ENCODE results near the gene ARHGAP24. TPM values are rescaled to one million over a fixed set of nuclear protein-coding genes. Genes with fewer than 3 reads are reported as not detected.

The ARHGAP24 gene
- total RNA-seq, 2 donors from 2014 or later: 26.9 to 47.2 TPM

GRCh38 chr4:85675076-85676049 is 200.4 kb downstream of the ARHGAP24 start:
- intact Hi-C loops (cut with DNase I): no loop called here

DNA sequence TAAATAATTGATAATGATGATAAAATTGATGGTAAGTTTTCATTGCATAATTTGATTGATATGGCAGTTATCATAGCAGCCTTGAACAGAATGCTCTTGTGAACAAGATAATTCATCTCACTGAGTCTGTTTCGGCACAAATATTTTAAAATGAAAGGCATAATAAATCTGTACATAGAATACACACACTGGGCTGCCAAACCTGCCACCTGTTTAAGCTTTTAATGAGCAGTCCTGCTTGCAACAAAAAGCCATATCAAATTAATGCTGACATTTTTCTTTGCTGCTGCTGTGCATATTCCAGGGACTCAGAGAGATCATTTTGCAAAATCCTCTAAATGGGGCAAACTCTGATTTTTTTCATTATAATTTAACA is 201.1 kb downstream of the ARHGAP24 start:
- intact Hi-C loops (cut with DNase I): no loop called here
- no peak for DNase-seq (ENCODE audit: low spot score)

More at GRCh38 chr4:85675076-85676049, 200.4 kb downstream of the ARHGAP24 start:
- DNase-seq (ENCODE audit: low spot score): no peak

DNA sequence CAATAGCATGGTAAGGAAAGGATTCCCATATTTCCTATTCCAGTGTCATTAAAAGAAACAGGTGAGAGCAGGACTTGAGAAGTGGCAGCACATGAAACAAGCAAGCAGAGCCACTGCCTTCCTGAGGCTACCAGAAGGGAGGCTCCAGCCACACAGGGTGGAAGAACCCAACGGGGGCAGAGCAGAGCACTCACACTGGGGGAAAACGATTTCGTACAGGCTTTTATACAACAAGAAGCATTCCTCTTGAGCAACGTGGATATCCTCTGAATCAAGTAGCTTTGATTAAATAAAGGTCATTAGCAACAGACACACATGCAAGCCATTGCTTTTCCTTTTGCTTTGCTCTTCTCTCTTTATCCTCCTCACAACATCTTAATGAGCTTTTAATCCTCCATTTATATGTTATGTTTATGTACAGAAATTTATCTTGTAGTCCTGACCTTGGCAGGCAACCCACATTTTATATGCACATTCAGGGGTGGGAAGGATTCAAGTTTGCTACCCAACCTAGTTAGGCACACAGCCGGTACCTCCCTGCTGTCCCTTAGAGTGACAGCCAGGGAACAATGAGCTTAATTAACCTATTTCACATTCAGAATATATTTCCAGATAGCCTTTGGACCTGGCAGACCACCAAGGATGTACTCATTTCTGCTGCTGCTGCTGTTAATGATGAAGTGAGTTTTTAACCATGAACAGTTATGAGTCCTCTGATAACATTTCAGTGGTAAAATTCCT is 202.1 kb downstream of the ARHGAP24 start:
- DNase-seq (ENCODE audit: low spot score): no peak
- intact Hi-C loops (cut with DNase I): no loop called here

DNA sequence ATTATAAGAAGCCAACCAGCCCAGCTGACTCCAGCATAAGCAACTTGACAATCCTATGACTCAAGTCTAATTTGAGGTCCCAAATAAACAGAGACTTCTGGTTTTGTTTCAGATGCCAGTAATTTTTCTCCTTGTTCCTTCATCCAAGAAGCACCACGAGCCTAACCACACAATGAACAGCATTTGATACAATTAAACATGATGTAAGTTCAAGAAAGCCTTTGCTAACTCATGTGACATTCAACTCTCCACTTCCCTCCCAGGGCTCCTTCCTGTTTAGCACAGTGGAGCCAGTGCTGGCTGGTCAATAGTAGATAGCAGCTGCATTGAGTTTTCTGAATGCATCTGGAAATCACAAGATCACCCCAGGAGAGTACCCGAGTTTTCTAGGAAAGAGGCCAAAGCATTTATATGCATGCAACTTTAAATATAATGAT is 206.3 kb downstream of the ARHGAP24 start:
- intact Hi-C loops (cut with DNase I): no loop called here
- no peak for DNase-seq (ENCODE audit: low spot score)

- DNase-seq (ENCODE audit: low spot score): no peak
- intact Hi-C loops (cut with DNase I): no loop called here
Measured at GRCh38 chr4:85681921-85682320, 207.0 kb downstream of the ARHGAP24 start.

DNA sequence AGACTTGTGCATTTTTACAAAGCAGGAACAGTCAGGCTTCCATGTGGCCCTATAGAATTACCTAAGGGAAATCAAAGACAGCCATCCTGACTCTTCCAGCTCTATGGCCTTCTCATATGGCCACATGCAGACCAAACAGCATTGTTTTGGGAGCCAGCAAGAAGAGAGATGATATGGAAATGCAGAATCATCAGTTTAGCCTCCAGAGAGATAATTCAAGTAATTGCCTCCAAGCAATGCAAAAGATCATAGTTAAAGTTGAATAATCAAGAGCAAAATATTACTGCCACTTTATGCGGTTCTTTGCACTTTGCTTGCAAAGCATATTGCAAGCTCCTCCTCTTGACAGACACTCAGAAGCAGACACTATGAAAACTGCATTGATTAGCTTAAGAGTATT is 207.4 kb downstream of the ARHGAP24 start:
- no peak for DNase-seq (ENCODE audit: low spot score)
- intact Hi-C loops (cut with DNase I): no loop called here

DNA sequence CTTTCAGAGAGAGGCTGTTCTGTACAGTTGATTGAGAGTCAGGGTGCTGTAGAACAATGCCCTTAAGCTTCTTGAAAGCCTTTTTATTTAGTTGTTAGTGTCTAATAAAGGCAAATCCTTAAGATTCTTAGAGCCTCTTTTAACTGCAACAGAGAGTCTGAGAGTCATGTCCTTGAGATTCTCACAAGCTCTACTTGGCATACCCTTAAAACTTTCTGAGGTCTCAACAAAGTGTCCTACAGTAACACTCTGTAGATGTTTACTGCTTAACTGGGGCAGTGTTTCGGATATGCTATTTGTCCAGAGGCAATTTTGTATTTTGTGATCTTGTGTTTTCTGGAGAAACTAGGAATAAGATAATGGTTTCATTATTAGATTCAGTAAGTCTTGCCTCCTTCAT is 209.7 kb downstream of the ARHGAP24 start:
- intact Hi-C loops (cut with DNase I): no loop called here
- DNase-seq (ENCODE audit: low spot score): no peak

DNA sequence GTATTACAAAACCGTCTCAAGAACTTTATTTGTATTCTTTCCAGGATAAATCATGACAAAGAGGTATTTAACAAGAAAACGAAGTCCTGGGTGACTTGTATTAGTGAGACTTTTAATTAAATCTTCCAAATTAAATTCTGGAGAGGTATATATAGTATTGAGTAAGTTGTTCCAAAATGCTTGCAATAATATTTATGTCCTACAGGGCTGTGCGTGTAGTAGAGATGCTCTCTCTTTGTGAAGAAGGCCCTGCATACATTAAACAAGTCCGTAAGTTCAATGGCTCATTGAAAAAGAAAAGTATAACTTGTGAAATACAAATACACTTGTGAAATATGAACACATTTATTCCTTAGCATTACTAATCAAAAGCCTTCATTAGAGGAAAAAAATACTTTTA is 211.4 kb downstream of the ARHGAP24 start:
- intact Hi-C loops (cut with DNase I): no loop called here

DNA sequence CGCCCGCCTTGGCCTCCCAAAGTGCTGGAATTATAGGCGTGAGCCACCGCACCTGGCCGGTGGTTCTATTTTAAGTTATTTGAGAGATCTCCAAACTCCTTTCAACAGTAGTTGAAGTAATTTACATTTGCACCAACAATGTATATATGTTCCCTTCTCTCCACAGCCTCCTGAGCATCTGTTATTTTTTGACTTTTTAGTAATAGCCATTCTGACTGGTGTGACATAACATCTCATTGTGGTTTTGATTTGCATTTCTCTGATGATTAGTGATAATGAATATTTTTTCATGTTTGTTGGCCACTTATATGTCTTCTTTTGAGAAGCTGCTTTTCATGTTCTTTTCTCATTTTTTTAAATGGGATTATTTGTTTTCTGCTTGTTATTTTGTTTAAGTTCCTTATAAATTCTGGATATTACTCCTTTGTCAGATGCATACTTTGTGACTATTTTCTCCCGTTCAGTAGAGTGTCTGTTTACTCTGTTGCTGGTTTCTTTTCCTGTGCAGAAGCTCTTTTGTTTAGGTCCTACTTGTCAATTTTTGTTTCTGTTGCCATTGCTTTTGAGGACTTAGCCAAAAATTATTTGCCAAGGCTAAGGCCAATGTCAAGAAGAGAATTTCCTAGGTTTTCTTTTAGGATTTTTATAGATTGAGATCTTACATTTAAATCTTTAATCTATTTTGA is 213.2 kb downstream of the ARHGAP24 start:
- intact Hi-C loops (cut with DNase I): no loop called here
- no peak for DNase-seq (ENCODE audit: low spot score)

More for the DNA sequence above, 211.4 kb downstream of the ARHGAP24 start:
- no peak for DNase-seq (ENCODE audit: low spot score)

- intact Hi-C loops (cut with DNase I): no loop called here
- DNase-seq (ENCODE audit: low spot score): no peak
Measured at GRCh38 chr4:85696661-85697060, 221.7 kb downstream of the ARHGAP24 start.

- DNase-seq (ENCODE audit: low spot score): no peak
- intact Hi-C loops (cut with DNase I): no loop called here
Measured at GRCh38 chr4:85697854-85698253, 222.9 kb downstream of the ARHGAP24 start.

GRCh38 chr4:85700362-85700761 is 225.4 kb downstream of the ARHGAP24 start:
- no peak for DNase-seq (ENCODE audit: low spot score)
- intact Hi-C loops (cut with DNase I): no loop called here

GRCh38 chr4:85701861-85702321 is 226.9 kb downstream of the ARHGAP24 start:
- DNase-seq (ENCODE audit: low spot score): no peak
- intact Hi-C loops (cut with DNase I): no loop called here

GRCh38 chr4:85703096-85703495 is 228.1 kb downstream of the ARHGAP24 start:
- no peak for DNase-seq (ENCODE audit: low spot score)
- intact Hi-C loops (cut with DNase I): no loop called here

- intact Hi-C loops (cut with DNase I): no loop called here
- no peak for DNase-seq (ENCODE audit: low spot score)
Measured at GRCh38 chr4:85707611-85708010, 232.7 kb downstream of the ARHGAP24 start.

DNA sequence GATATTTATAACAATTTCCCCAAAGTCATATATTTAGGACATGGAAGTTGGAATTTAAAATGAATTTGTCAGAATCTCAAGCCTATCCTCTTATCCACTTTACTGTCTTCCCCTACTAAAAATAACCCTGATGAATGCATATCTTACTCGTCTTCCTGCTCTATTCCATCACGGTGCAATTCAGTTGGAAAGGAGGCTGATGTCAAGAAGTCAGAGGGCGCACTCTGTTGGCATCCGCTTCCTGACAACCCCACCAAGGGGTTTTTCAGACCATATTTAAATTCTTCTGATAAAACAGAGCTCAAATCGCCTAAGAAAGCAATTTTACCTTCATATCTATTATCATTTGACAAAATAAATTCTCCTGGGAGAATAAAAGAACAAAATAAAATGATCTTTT is 233.5 kb downstream of the ARHGAP24 start:
- no peak for DNase-seq (ENCODE audit: low spot score)
- intact Hi-C loops (cut with DNase I): no loop called here

DNA sequence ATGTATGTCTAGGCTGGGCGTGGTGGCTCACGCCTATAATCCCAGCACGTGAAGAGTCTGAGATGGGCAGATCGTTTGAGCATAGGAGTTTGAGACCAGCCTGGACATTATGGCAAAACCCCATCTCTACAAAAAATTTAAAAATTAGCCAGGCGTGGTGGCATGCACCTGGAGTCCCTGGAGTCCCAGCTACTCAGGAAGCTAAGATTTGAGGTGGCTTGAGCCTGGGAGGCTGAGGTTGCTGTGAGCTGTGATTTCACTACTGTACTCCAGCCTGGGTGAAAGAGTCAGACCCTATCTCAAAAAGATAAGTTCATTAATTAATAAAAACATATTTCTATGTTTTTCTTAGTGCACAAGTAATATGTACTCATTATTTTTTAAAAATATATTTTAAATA is 238.1 kb downstream of the ARHGAP24 start:
- intact Hi-C loops (cut with DNase I): no loop called here
- no peak for DNase-seq (ENCODE audit: low spot score)

- intact Hi-C loops (cut with DNase I): no loop called here
- DNase-seq (ENCODE audit: low spot score): no peak
Measured at GRCh38 chr4:85715991-85716737, 241.2 kb downstream of the ARHGAP24 start.

GRCh38 chr4:85717351-85717750 is 242.4 kb downstream of the ARHGAP24 start:
- intact Hi-C loops (cut with DNase I): no loop called here

More at GRCh38 chr4:85717351-85717750, 242.4 kb downstream of the ARHGAP24 start:
- no peak for DNase-seq (ENCODE audit: low spot score)
